Measurements from ENCODE around the gene FHIP1B. TPM values are rescaled to one million over a fixed set of nuclear protein-coding genes. Genes with fewer than 3 reads are reported as not detected.

Gene FHIP1B
- total RNA-seq, 4 donors from 2014 or later: 47.0 to 97.9 (median 60.2) TPM

DNA sequence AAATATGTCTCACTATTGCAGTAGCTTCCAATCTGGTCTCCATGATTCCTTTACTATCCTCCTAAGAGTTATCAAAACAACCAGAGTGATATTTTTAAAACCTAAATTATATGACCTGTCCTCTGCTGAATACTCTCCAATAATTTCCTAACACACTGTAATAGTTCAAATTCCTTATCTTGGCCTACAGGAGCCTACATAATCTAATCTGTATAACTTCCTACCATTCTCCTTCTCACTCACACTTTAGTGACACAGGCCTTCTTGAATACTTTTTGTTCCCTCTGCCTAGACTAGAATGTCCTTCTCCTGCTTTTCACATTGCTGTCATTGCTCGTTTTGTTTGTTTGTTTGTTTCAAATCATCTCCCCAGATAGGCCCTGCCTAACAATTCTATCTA lies 9.4 kb downstream of the FHIP1B start:
- TF ChIP-seq POLR2A (IDR thresholded peaks at IDR 0.05): no peak
- TF ChIP-seq, protein P1, sequence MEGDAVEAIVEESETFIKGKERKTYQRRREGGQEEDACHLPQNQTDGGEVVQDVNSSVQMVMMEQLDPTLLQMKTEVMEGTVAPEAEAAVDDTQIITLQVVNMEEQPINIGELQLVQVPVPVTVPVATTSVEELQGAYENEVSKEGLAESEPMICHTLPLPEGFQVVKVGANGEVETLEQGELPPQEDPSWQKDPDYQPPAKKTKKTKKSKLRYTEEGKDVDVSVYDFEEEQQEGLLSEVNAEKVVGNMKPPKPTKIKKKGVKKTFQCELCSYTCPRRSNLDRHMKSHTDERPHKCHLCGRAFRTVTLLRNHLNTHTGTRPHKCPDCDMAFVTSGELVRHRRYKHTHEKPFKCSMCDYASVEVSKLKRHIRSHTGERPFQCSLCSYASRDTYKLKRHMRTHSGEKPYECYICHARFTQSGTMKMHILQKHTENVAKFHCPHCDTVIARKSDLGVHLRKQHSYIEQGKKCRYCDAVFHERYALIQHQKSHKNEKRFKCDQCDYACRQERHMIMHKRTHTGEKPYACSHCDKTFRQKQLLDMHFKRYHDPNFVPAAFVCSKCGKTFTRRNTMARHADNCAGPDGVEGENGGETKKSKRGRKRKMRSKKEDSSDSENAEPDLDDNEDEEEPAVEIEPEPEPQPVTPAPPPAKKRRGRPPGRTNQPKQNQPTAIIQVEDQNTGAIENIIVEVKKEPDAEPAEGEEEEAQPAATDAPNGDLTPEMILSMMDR (IDR thresholded peaks at IDR 0.05): no peak
- WGBS, 2 donors: 74 to 76% methylated on average over 1 of the region's 1 CpG
- intact Hi-C loops (cut with DNase I; ENCODE audit: low total_unique reads): no loop called here

DNA sequence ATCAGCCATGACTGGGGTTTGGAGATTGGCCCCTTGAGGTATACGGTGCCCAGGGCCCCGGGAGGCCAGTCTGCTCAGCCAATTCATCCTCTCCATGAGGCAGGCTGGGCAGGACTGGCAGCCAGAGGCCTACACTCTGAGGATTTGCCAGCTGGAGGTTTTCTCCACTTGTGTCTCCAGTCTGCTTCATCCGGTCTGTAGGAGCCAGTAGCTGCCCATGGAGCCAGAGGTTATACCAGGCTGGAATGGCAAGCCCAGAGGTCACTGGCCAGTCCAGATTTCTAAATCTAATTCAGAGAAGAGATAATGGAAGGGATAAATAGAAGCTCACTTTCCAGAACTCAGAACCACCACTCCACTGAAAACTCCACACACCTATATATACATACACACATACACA lies 10.0 kb downstream of the FHIP1B start:
- TF ChIP-seq, protein P1 (IDR thresholded peaks at IDR 0.05): no peak
- no peak for TF ChIP-seq POLR2A (IDR thresholded peaks at IDR 0.05)
- DNase-seq (ENCODE audit: low spot score in 2 of 2): no peak
- WGBS, 2 donors: 96 to 100% methylated on average over 3 of the region's 3 CpGs
- intact Hi-C loops (cut with DNase I; ENCODE audit: low total_unique reads): no loop called here
- no peak overlapping the region for H3K4me3 ChIP-seq (ENCODE audit: low read depth, poor library complexity, severe bottlenecking)

More for the DNA sequence above, 9.4 kb downstream of the FHIP1B start:
- no peak for DNase-seq (ENCODE audit: low spot score in 2 of 2)
- no peak overlapping the region for H3K4me3 ChIP-seq (ENCODE audit: low read depth, poor library complexity, severe bottlenecking)

DNA sequence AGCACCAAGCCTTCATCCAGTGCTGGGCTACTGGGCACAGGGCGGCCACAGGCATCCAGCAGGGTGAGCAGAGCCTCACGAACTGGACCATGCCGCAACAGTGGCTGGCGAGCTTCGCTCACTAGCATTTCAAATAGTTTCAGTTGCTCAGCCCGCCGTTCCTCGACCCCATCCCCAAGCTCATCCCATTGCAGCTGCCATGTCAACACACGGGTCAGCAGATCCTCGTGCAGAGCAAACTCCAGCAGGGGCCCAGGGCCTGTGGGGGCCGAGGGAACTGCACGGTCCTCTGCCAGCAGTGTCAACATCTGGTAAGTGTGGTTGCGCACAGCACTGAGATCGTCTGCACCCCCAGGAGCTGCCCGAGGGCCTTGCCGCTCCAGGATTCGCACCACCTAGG lies 10.6 kb downstream of the FHIP1B start:
- H3K4me3 ChIP-seq (ENCODE audit: low read depth, poor library complexity, severe bottlenecking): no peak overlapping the region
- DNase-seq (ENCODE audit: low spot score in 2 of 2): no peak
- 96 to 98% methylated on average over 17 of the region's 17 CpGs for WGBS, 2 donors
- intact Hi-C loops (cut with DNase I; ENCODE audit: low total_unique reads): no loop called here
- TF ChIP-seq, protein P1 (IDR thresholded peaks at IDR 0.05): no peak
- TF ChIP-seq POLR2A (IDR thresholded peaks at IDR 0.05): no peak

DNA sequence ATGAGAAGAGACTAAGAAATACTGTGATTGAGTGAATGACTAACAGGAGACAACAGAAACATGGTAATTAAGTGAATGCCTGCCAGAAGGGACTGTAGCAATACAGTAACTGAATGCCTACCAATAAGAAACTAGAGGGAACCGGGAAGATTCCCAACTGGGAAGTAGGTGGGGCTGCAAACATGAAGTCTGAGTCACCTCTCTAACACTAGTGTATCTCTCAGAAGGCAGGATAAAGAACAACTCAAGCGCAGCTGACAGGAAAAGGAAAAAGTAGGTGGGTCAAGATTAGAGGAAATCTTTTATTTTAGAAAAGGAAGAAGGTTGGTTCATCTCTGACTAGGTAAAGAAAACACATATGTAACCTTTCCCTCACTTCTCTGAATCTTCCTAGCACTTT lies 15.1 kb downstream of the FHIP1B start:
- 12 to 13% methylated on average over 2 of the region's 2 CpGs for WGBS, 2 donors
- intact Hi-C loops (cut with DNase I; ENCODE audit: low total_unique reads): no loop called here
- TF ChIP-seq, protein P1 (IDR thresholded peaks at IDR 0.05): no peak
- no peak for TF ChIP-seq POLR2A (IDR thresholded peaks at IDR 0.05)

DNA sequence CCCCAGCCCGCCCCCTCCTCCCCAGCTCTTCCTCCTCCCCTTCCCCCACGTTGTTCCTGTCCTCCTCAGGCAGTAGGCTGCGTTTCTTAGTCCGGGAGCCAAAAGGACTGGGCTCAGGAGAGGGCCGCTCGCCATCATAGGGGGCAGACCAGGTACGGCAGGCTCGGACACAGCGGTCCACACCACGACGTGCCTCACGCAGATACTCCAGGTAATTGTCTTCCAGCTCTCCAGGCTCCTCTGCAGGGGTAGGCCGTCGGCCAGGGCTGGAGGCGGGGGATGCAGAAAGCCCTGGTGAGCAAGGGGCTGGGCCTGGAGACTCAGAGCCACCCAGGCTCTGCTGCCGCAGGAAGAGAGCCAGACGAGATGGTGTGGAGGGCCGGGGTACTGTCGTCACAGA lies 16.7 kb downstream of the FHIP1B start:
- no peak for DNase-seq (ENCODE audit: low spot score in 2 of 2)
- H3K4me3 ChIP-seq (ENCODE audit: low read depth, poor library complexity, severe bottlenecking): no peak overlapping the region
- WGBS, 2 donors: 86 to 88% methylated on average over 18 to 19 of the region's 19 CpGs
- TF ChIP-seq, protein P1 (IDR thresholded peaks at IDR 0.05): no peak
- no peak for TF ChIP-seq POLR2A (IDR thresholded peaks at IDR 0.05)
- intact Hi-C loops (cut with DNase I; ENCODE audit: low total_unique reads): no loop called here

More for the DNA sequence above, 15.1 kb downstream of the FHIP1B start:
- peak in 1 of 2 donors; percentile 82 for DNase-seq (ENCODE audit: low spot score in 2 of 2)
- H3K4me3 ChIP-seq (ENCODE audit: low read depth, poor library complexity, severe bottlenecking): no peak overlapping the region

DNA sequence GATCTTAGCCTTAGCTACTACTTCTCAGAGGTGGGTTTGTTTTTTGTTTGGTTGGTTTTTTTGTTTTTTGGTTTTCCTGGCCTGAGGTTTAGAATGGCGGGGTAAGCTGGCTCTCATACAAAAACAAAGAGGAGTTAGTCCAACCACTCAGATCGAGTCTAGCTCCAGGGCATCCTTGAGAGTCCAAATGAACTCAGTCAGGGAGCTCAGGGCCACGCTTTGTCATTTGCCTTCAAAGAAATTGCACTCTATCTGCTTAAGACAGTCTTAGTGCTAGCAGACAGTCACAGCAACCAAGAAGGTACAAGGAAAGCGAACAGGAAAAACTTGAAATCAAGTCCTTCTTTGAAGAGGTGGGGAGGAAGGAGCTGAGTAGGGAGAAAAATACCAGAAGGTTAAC lies 17.9 kb downstream of the FHIP1B start:
- no peak overlapping the region for H3K4me3 ChIP-seq (ENCODE audit: low read depth, poor library complexity, severe bottlenecking)
- intact Hi-C loops (cut with DNase I; ENCODE audit: low total_unique reads): no loop called here
- 71 to 75% methylated on average over 4 of the region's 4 CpGs for WGBS, 2 donors
- TF ChIP-seq, protein P1 (IDR thresholded peaks at IDR 0.05): no peak
- TF ChIP-seq POLR2A (IDR thresholded peaks at IDR 0.05): no peak
- no peak for DNase-seq (ENCODE audit: low spot score in 2 of 2)
